Neuronal stem cell (in vitro differentiated cells): Measurements from ENCODE around the gene PICALM.
A peak's percentile ranks its signal among the peaks of the same experiment; 100 is the strongest.

Experiments
- DNase-seq: peaks from one replicate; pipeline ENCODE4 v3.0.0-alpha.2; 2013; ENCODE audit warnings: low spot score
- H2AFZ ChIP-seq: one replicate; pipeline ENCODE4 v1.6.1; 2013; ENCODE audit warnings: mild to moderate bottlenecking, low read length, inconsistent platforms
- H2AK5ac ChIP-seq: 2 replicates; pipeline ENCODE4 v1.6.1; 2013; ENCODE audit warnings: low read depth, mild to moderate bottlenecking, inconsistent platforms, low read length, moderate library complexity, mixed read lengths
- H2BK120ac ChIP-seq: 2 replicates; pipeline ENCODE4 v1.6.1; 2013; ENCODE audit warnings: low read depth, mild to moderate bottlenecking, inconsistent platforms, low read length, moderate library complexity, mixed read lengths
- H2BK12ac ChIP-seq: one replicate; pipeline ENCODE4 v1.6.1; 2013; ENCODE audit warnings: low read length, inconsistent platforms
- H2BK15ac ChIP-seq: 2 replicates; pipeline ENCODE4 v1.6.1; 2013; ENCODE audit warnings: mild to moderate bottlenecking, low read length, inconsistent platforms, mixed read lengths
- H2BK5ac ChIP-seq: one replicate; pipeline ENCODE4 v1.6.1; 2013; ENCODE audit warnings: inconsistent platforms, mild to moderate bottlenecking, low read length, moderate library complexity
- H3K14ac ChIP-seq: one replicate; pipeline ENCODE4 v1.6.1; 2013; ENCODE audit warnings: low read length, inconsistent platforms
- H3K18ac ChIP-seq: 2 replicates; pipeline ENCODE4 v1.6.1; 2013; ENCODE audit warnings: low read length, inconsistent platforms
- H3K23ac ChIP-seq: 2 replicates; pipeline ENCODE4 v1.6.1; 2013; ENCODE audit warnings: low read depth, mild to moderate bottlenecking, mixed read lengths, low read length, inconsistent platforms; ENCODE audit not compliant: poor library complexity
- H3K27ac ChIP-seq: replicated peaks from 3 replicates; pipeline ENCODE4 v1.5.1; 2013; ENCODE audit warnings: low read length, inconsistent platforms
- H3K27me3 ChIP-seq, 3 experiments: 2 replicates each; pipeline ENCODE4 v1.6.1; 2013; ENCODE audit warnings: low read length in 3 of 3, mild to moderate bottlenecking in 2 of 3, inconsistent platforms in 1 of 3, low read depth in 1 of 3, mixed read lengths in 1 of 3, moderate library complexity in 1 of 3; ENCODE audit not compliant: control insufficient read depth in 3 of 3, insufficient read depth in 3 of 3
- H3K36me3 ChIP-seq, 2 donors: replicated peaks in 1 of 2; 2 replicates each; pipeline ENCODE4 v1.6.1; 2013; ENCODE audit warnings: low read length in 2 of 2; ENCODE audit not compliant: control insufficient read depth in 2 of 2, insufficient read depth in 2 of 2
- H3K4ac ChIP-seq: 2 replicates; pipeline ENCODE4 v1.6.1; 2013; ENCODE audit warnings: inconsistent platforms, mild to moderate bottlenecking, low read length, moderate library complexity
- H3K4me1 ChIP-seq, 2 donors: 1 replicate in 1 of 2; 2 replicates in 1 of 2; pipeline ENCODE4 v1.6.1; 2013; ENCODE audit warnings: low read length in 2 of 2, low read depth in 1 of 2; ENCODE audit not compliant: control insufficient read depth in 2 of 2, insufficient read depth in 1 of 2
- H3K4me2 ChIP-seq: one replicate; pipeline ENCODE4 v1.6.1; 2013; ENCODE audit warnings: mild to moderate bottlenecking, low read length, inconsistent platforms; ENCODE audit not compliant: insufficient read depth, poor library complexity, severe bottlenecking
- H3K4me3 ChIP-seq, 2 donors: 2 replicates each; pipeline ENCODE4 v1.5.1; 2013; ENCODE audit warnings: low read length in 2 of 2, mild to moderate bottlenecking in 2 of 2, inconsistent platforms in 1 of 2, moderate library complexity in 1 of 2
- H3K79me1 ChIP-seq: one replicate; pipeline ENCODE4 v1.6.1; 2013; ENCODE audit warnings: low read depth, mild to moderate bottlenecking, inconsistent platforms, low read length, moderate library complexity
- H3K9ac ChIP-seq: one replicate; pipeline ENCODE4 v1.6.1; 2013; ENCODE audit warnings: mild to moderate bottlenecking, low read depth, low read length, inconsistent platforms; ENCODE audit not compliant: poor library complexity
- H3K9me3 ChIP-seq, 2 donors: replicated peaks in 1 of 2; 2 replicates each; pipeline versions ENCODE3 to v1.6.1; 2013; ENCODE audit warnings: low read length in 2 of 2, mild to moderate bottlenecking in 2 of 2, inconsistent platforms in 1 of 2, low read depth in 1 of 2, mixed read lengths in 1 of 2, moderate library complexity in 1 of 2; ENCODE audit not compliant: control insufficient read depth in 2 of 2, insufficient read depth in 1 of 2
- H4K8ac ChIP-seq: one replicate; pipeline ENCODE4 v1.6.1; 2013; ENCODE audit warnings: low read depth, mild to moderate bottlenecking, inconsistent platforms, low read length, moderate library complexity
- H4K91ac ChIP-seq: one replicate; pipeline ENCODE4 v1.6.1; 2013; ENCODE audit warnings: low read length, low read depth, mild to moderate bottlenecking, inconsistent platforms; ENCODE audit not compliant: poor library complexity
- WGBS, 2 donors: extraction: QIAGEN DNeasy Blood & Tissue Kit; methylation state at CpG; one replicate each; pipeline ENCODE4 v1.1.7; 2013; ENCODE audit warnings: missing lambda C conversion rate in 2 of 2, mixed read lengths in 1 of 2; ENCODE audit not compliant: insufficient read length in 2 of 2, insufficient replicate concordance in 1 of 2; ENCODE audit errors: extremely low coverage in 2 of 2; 5-methylcytosine and 5-hydroxymethylcytosine counted together

Gene PICALM

GRCh38 chr11:86068138-86068871 lies 579 bp downstream of the PICALM start:
- Histone ChIP-seq H3K4me3 (peak overlapping the region; percentile 85 to 90), H3K18ac (peak overlapping the region; percentile 94), H4K91ac (no peak overlapping the region), H2BK120ac (peak overlapping the region; percentile 69), H2BK12ac (no peak overlapping the region), H3K4ac (no peak overlapping the region), H2AK5ac (no peak overlapping the region), H2BK5ac (peak overlapping the region; percentile 91), H4K8ac (no peak overlapping the region), H3K36me3 (no peaks in the 10 kb centered on the region), H3K79me1 (peaks cover 1% of the 10 kb centered on the region), H3K14ac (peak overlapping the region; percentile 95), H3K23ac (peak overlapping the region; percentile 93), H3K4me2 (peak overlapping the region; percentile 59), H3K9me3 (no peaks in the 10 kb centered on the region), H3K27ac (peak overlapping the region; percentile 80), H3K9ac (peak overlapping the region; percentile 91), H3K27me3 (no peaks in the 10 kb centered on the region), H2BK15ac (no peak overlapping the region), H2AFZ (peak overlapping the region; percentile 72), H3K4me1 (peaks cover 4 to 6% of the 10 kb centered on the region in 2 donors)
- peak; percentile 23 for DNase-seq
- WGBS, 2 donors, result no CpG with 5 or more reads among the region's 47 CpGs

- H3K18ac ChIP-seq, result peak overlapping the region; percentile 94
- peak overlapping the region; percentile 72 for H2AFZ ChIP-seq
- peaks cover 1% of the 10 kb centered on the region for H3K79me1 ChIP-seq
- H2BK12ac ChIP-seq, result no peak overlapping the region
- H4K8ac ChIP-seq, result no peak overlapping the region
- H3K9ac ChIP-seq, result peak overlapping the region; percentile 91
- H3K14ac ChIP-seq, result no peak overlapping the region
- peak overlapping the region; percentile 80 for H3K27ac ChIP-seq
- H3K27me3 ChIP-seq, result no peaks in the 10 kb centered on the region
- peaks cover 4 to 6% of the 10 kb centered on the region in 2 donors for H3K4me1 ChIP-seq
- DNase-seq, result no peak
- H2BK120ac ChIP-seq, result no peak overlapping the region
- H3K36me3 ChIP-seq, result no peaks in the 10 kb centered on the region
- peak overlapping the region; percentile 85 to 90 for H3K4me3 ChIP-seq
- H2AK5ac ChIP-seq, result no peak overlapping the region
- no peak overlapping the region for H3K23ac ChIP-seq
- no peak overlapping the region for H4K91ac ChIP-seq
- WGBS, 2 donors, result no CpG with 5 or more reads among the region's 5 CpGs
- H3K9me3 ChIP-seq, result no peaks in the 10 kb centered on the region
- no peak overlapping the region for H3K4ac ChIP-seq
- H2BK15ac ChIP-seq, result no peak overlapping the region
- H2BK5ac ChIP-seq, result no peak overlapping the region
- peak overlapping the region; percentile 59 for H3K4me2 ChIP-seq
Measured at GRCh38 chr11:86067851-86068137, 1.1 kb downstream of the PICALM start.

DNA sequence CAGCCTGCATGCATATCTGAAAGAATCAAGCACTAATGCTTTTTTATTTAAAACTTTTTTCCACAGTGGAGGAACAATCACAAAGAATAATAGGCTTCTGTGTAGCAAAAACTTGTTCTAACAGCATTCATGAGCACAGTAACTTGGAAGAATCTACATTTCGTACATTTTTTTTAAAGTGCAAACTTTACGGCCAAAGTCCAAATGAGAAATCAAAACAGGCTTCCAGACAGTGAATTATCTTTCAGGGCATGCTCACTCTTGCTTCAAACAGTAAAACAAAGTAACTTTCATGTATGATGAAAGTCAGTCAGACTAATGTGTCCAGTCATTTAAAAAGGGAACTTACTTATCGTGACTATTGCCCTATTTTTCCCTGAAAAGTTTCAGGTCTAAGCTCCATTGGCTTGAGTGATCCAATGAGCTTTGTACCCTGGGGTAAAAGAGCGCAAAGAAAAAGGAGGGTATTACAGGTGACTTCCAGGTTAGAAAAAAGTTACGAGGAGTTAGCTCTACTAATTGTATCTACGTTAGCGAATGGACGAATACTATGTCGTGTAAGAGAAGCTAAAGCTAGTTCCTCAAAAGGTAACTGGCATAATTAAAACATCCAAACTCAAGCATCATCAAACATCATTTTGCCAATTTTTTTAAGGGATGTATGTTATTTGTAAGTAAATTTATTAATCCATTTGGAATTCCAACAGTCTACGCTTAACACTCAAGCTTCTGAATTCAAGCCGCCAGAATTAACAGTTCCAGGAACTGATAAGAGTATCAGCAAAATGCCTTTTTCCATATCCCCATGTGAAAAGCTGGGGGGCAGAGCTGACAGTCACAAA lies 1.7 kb downstream of the PICALM start:
- no peak overlapping the region for H3K27ac ChIP-seq
- H3K79me1 ChIP-seq, result peaks cover 1% of the 10 kb centered on the region
- H3K4me2 ChIP-seq, result peak overlapping the region; percentile 59
- WGBS, 2 donors, result no CpG with 5 or more reads among the region's 11 CpGs
- no peaks in the 10 kb centered on the region for H3K9me3 ChIP-seq
- H2BK15ac ChIP-seq, result no peak overlapping the region
- no peak overlapping the region for H2AK5ac ChIP-seq
- no peaks in the 10 kb centered on the region for H3K27me3 ChIP-seq
- peak overlapping the region; percentile 85 to 90 for H3K4me3 ChIP-seq
- H4K91ac ChIP-seq, result no peak overlapping the region
- no peak for DNase-seq
- no peak overlapping the region for H2BK120ac ChIP-seq
- no peaks in the 10 kb centered on the region for H3K36me3 ChIP-seq
- no peak overlapping the region for H3K23ac ChIP-seq
- H4K8ac ChIP-seq, result no peak overlapping the region
- no peak overlapping the region for H2AFZ ChIP-seq
- H3K4ac ChIP-seq, result no peak overlapping the region
- no peak overlapping the region for H3K14ac ChIP-seq
- no peak overlapping the region for H3K9ac ChIP-seq
- H3K4me1 ChIP-seq, result peaks cover 4 to 6% of the 10 kb centered on the region in 2 donors
- no peak overlapping the region for H2BK12ac ChIP-seq
- H2BK5ac ChIP-seq, result no peak overlapping the region
- H3K18ac ChIP-seq, result no peak overlapping the region

DNA sequence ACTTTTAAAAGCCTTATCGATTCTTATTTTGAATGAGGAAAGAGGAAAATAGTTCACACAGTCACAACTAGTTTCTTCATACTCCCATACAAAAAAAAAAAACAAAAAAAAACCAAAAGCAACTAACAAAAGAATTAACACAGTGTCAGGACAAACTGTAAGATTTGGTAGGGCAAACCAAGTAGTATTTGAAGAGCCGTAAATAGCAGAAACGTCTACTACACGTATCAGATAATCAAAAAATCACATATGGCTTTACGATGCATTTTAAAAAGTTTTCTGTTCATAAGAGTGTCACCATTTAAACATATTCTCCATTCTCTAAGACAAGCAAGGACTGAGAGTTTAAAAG lies 2.3 kb downstream of the PICALM start:
- no peaks in the 10 kb centered on the region for H3K9me3 ChIP-seq
- no peak overlapping the region for H2AFZ ChIP-seq
- no peak overlapping the region for H2AK5ac ChIP-seq
- no peak overlapping the region for H3K9ac ChIP-seq
- no peak overlapping the region for H2BK12ac ChIP-seq
- no CpG with 5 or more reads among the region's 5 CpGs for WGBS, 2 donors
- no peak overlapping the region for H3K23ac ChIP-seq
- H2BK5ac ChIP-seq, result no peak overlapping the region
- H3K4me2 ChIP-seq, result peak overlapping the region; percentile 42
- no peak overlapping the region for H4K91ac ChIP-seq
- H3K14ac ChIP-seq, result no peak overlapping the region
- H3K4me1 ChIP-seq, result peaks cover 4 to 6% of the 10 kb centered on the region in 2 donors
- peak overlapping the region in 1 of 2 donors; percentile 85 for H3K4me3 ChIP-seq
- no peaks in the 10 kb centered on the region for H3K36me3 ChIP-seq
- H3K79me1 ChIP-seq, result peaks cover 4% of the 10 kb centered on the region
- no peaks in the 10 kb centered on the region for H3K27me3 ChIP-seq
- no peak for DNase-seq
- H2BK15ac ChIP-seq, result no peak overlapping the region
- no peak overlapping the region for H3K27ac ChIP-seq
- H3K4ac ChIP-seq, result no peak overlapping the region
- no peak overlapping the region for H4K8ac ChIP-seq
- no peak overlapping the region for H2BK120ac ChIP-seq
- no peak overlapping the region for H3K18ac ChIP-seq
